GM12878 (cell line): ENCODE measurements around the gene SAGE1. TPM values are rescaled to one million over a fixed set of nuclear protein-coding genes. Genes with fewer than 3 reads are reported as not detected.

Experiments
- BCL11A ChIP-seq: IDR thresholded peaks from 2 replicates; pipeline ENCODE4 v1.6.1; 2011; ENCODE audit warnings: low read depth, low read length
- HDAC6 ChIP-seq: fragments of 200-600 bp; sonication (generic); IDR thresholded peaks from one replicate; pipeline ENCODE4 v1.8.0; 2017; ENCODE audit warnings: antibody characterized with exemption; ENCODE audit not compliant: unreplicated experiment
- TARDBP ChIP-seq: IDR thresholded peaks from 2 replicates; pipeline ENCODE4 v1.6.1; 2016; ENCODE audit warnings: borderline replicate concordance
- ZBED1 ChIP-seq: IDR thresholded peaks from 2 replicates; pipeline ENCODE4 v1.6.1; 2016; ENCODE audit warnings: borderline replicate concordance
- ZNF217 ChIP-seq: fragments of 450-650 bp; IDR thresholded peaks from 2 replicates; pipeline ENCODE4 v1.6.1; 2017; ENCODE audit warnings: antibody characterized with exemption, mild to moderate bottlenecking
- polyA plus RNA-seq, 11 experiments: library from polyadenylated mRNA; depleted of rRNA in 4 of 11; unstranded in 6 of 11; stranded (reverse) in 5 of 11; fragments of >200 nt; fragmentation: Nextera tagmentation in 4 of 11; fragmentation: Illumina TruSeq in 1 of 11; extraction: Ambion mirVana in 4 of 11; extraction: Trizol in 1 of 11; gene quantifications; 1 replicate in 1 of 11; 2 replicates in 10 of 11; pipeline versions ENCODE4 v1.2.1 to v1.2.3, GENCODE V29; 2011 to 2016; ENCODE audit warnings: inconsistent platforms in 2 of 11, missing spikeins in 2 of 11, low read depth in 1 of 11
- total RNA-seq, 4 experiments: library from RNA; depleted of rRNA in 3 of 4; stranded (reverse); fragments of >200 nt in 3 of 4; fragmentation: Illumina TruSeq in 1 of 4; extraction: Trizol in 1 of 4; gene quantifications; 2 replicates each; pipeline versions ENCODE4 v1.2.1 to v1.2.3, GENCODE V29; 2013 to 2021
- TF ChIP-seq, protein P1 (sequence below): IDR thresholded peaks from 2 replicates; pipeline ENCODE4 v1.6.1; 2012; ENCODE audit warnings: low read depth, low read length, improper control_type of control experiment

The SAGE1 gene
- total and polyA plus RNA-seq, 10 of the 15 experiments (the other 5 are each of a cell fraction or from before 2014, with no cell fraction given), result 0.03 to 0.08 TPM; not detected in 8

GRCh38 chrX:135951291-135951690 lies 57.8 kb downstream of the SAGE1 start (continued):
- TF ChIP-seq, protein P1, sequence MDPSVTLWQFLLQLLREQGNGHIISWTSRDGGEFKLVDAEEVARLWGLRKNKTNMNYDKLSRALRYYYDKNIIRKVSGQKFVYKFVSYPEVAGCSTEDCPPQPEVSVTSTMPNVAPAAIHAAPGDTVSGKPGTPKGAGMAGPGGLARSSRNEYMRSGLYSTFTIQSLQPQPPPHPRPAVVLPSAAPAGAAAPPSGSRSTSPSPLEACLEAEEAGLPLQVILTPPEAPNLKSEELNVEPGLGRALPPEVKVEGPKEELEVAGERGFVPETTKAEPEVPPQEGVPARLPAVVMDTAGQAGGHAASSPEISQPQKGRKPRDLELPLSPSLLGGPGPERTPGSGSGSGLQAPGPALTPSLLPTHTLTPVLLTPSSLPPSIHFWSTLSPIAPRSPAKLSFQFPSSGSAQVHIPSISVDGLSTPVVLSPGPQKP, result no peak
- TF ChIP-seq ZNF217 (no peak), ZBED1 (no peak), BCL11A (no peak), HDAC6 (no peak), TARDBP (no peak)

Other genes with a start within 250 kb of the SAGE1 start
Only the 7 nearest of the 11 such genes appear.
- gene CT45A6, start 90.9 kb upstream of the SAGE1 start, total RNA-seq (2014; rRNA removed), result not detected in 2 replicates
- gene CT45A6, start 90.9 kb upstream of the SAGE1 start, total RNA-seq (2014; rRNA removed; fragmentation: Illumina TruSeq; extraction: Trizol), result not detected in 2 replicates
- not detected in 2 replicates for gene CT45A6, start 90.9 kb upstream of the SAGE1 start, total RNA-seq (2021)
- gene CT45A6, start 90.9 kb upstream of the SAGE1 start, polyA plus RNA-seq (2011; rRNA removed), result 0.27 and 0.46 TPM in 2 replicates
- gene CT45A6, start 90.9 kb upstream of the SAGE1 start, polyA plus RNA-seq (2014; fragmentation: Illumina TruSeq; extraction: Trizol), result not detected in 2 replicates
- not detected for gene CT45A6, start 90.9 kb upstream of the SAGE1 start, polyA plus RNA-seq (2014; fragmentation: Nextera tagmentation; extraction: Ambion mirVana)
- not detected in 2 replicates for gene CT45A6, start 90.9 kb upstream of the SAGE1 start, polyA plus RNA-seq (2014; rRNA removed)
- gene CT45A6, start 90.9 kb upstream of the SAGE1 start, polyA plus RNA-seq (2016; fragmentation: Nextera tagmentation; extraction: Ambion mirVana), result not detected
- gene CT45A2, start 73.7 kb upstream of the SAGE1 start, total RNA-seq (2014; rRNA removed), result not detected in 2 replicates
- gene CT45A2, start 73.7 kb upstream of the SAGE1 start, total RNA-seq (2014; rRNA removed; fragmentation: Illumina TruSeq; extraction: Trizol), result not detected in 2 replicates
- gene CT45A2, start 73.7 kb upstream of the SAGE1 start, total RNA-seq (2021), result not detected in 2 replicates
- gene CT45A2, start 73.7 kb upstream of the SAGE1 start, polyA plus RNA-seq (2011; rRNA removed), result not detected in 2 replicates
- not detected in 2 replicates for gene CT45A2, start 73.7 kb upstream of the SAGE1 start, polyA plus RNA-seq (2014; fragmentation: Illumina TruSeq; extraction: Trizol)
- not detected for gene CT45A2, start 73.7 kb upstream of the SAGE1 start, polyA plus RNA-seq (2014; fragmentation: Nextera tagmentation; extraction: Ambion mirVana)
- gene CT45A2, start 73.7 kb upstream of the SAGE1 start, polyA plus RNA-seq (2014; rRNA removed), result not detected in 2 replicates
- not detected for gene CT45A2, start 73.7 kb upstream of the SAGE1 start, polyA plus RNA-seq (2016; fragmentation: Nextera tagmentation; extraction: Ambion mirVana)
- gene CT45A7, start 56.4 kb upstream of the SAGE1 start, total RNA-seq (2014; rRNA removed), result not detected in 2 replicates
- not detected in 2 replicates for gene CT45A7, start 56.4 kb upstream of the SAGE1 start, total RNA-seq (2014; rRNA removed; fragmentation: Illumina TruSeq; extraction: Trizol)
- gene CT45A7, start 56.4 kb upstream of the SAGE1 start, total RNA-seq (2021), result not detected in 2 replicates
- not detected in 2 replicates for gene CT45A7, start 56.4 kb upstream of the SAGE1 start, polyA plus RNA-seq (2011; rRNA removed)
- gene CT45A7, start 56.4 kb upstream of the SAGE1 start, polyA plus RNA-seq (2014; fragmentation: Illumina TruSeq; extraction: Trizol), result not detected in 2 replicates
- gene CT45A7, start 56.4 kb upstream of the SAGE1 start, polyA plus RNA-seq (2014; fragmentation: Nextera tagmentation; extraction: Ambion mirVana), result not detected
- gene CT45A7, start 56.4 kb upstream of the SAGE1 start, polyA plus RNA-seq (2014; rRNA removed), result not detected in 2 replicates
- gene CT45A7, start 56.4 kb upstream of the SAGE1 start, polyA plus RNA-seq (2016; fragmentation: Nextera tagmentation; extraction: Ambion mirVana), result not detected
- not detected in 2 replicates for gene CT45A8, start 39.2 kb upstream of the SAGE1 start, total RNA-seq (2014; rRNA removed)
- gene CT45A8, start 39.2 kb upstream of the SAGE1 start, total RNA-seq (2014; rRNA removed; fragmentation: Illumina TruSeq; extraction: Trizol), result not detected in 2 replicates
- gene CT45A8, start 39.2 kb upstream of the SAGE1 start, total RNA-seq (2021), result not detected in 2 replicates
- gene CT45A8, start 39.2 kb upstream of the SAGE1 start, polyA plus RNA-seq (2011; rRNA removed), result not detected in 2 replicates
- gene CT45A8, start 39.2 kb upstream of the SAGE1 start, polyA plus RNA-seq (2014; fragmentation: Illumina TruSeq; extraction: Trizol), result not detected in 2 replicates
- gene CT45A8, start 39.2 kb upstream of the SAGE1 start, polyA plus RNA-seq (2014; fragmentation: Nextera tagmentation; extraction: Ambion mirVana), result not detected
- gene CT45A8, start 39.2 kb upstream of the SAGE1 start, polyA plus RNA-seq (2014; rRNA removed), result not detected in 2 replicates
- gene CT45A8, start 39.2 kb upstream of the SAGE1 start, polyA plus RNA-seq (2016; fragmentation: Nextera tagmentation; extraction: Ambion mirVana), result not detected
- gene CT45A9, start 21.9 kb upstream of the SAGE1 start, total RNA-seq (2014; rRNA removed), result not detected in 2 replicates
- not detected in 2 replicates for gene CT45A9, start 21.9 kb upstream of the SAGE1 start, total RNA-seq (2014; rRNA removed; fragmentation: Illumina TruSeq; extraction: Trizol)
- not detected in 2 replicates for gene CT45A9, start 21.9 kb upstream of the SAGE1 start, total RNA-seq (2021)
- not detected in 2 replicates for gene CT45A9, start 21.9 kb upstream of the SAGE1 start, polyA plus RNA-seq (2011; rRNA removed)
- not detected in 2 replicates for gene CT45A9, start 21.9 kb upstream of the SAGE1 start, polyA plus RNA-seq (2014; fragmentation: Illumina TruSeq; extraction: Trizol)
- gene CT45A9, start 21.9 kb upstream of the SAGE1 start, polyA plus RNA-seq (2014; fragmentation: Nextera tagmentation; extraction: Ambion mirVana), result not detected
- gene CT45A9, start 21.9 kb upstream of the SAGE1 start, polyA plus RNA-seq (2014; rRNA removed), result not detected in 2 replicates
- gene CT45A9, start 21.9 kb upstream of the SAGE1 start, polyA plus RNA-seq (2016; fragmentation: Nextera tagmentation; extraction: Ambion mirVana), result not detected
- not detected in 2 replicates for gene CT45A10, start 272 bp upstream of the SAGE1 start, total RNA-seq (2014; rRNA removed)
- gene CT45A10, start 272 bp upstream of the SAGE1 start, total RNA-seq (2014; rRNA removed; fragmentation: Illumina TruSeq; extraction: Trizol), result not detected in 2 replicates
- not detected in 2 replicates for gene CT45A10, start 272 bp upstream of the SAGE1 start, total RNA-seq (2021)
- gene CT45A10, start 272 bp upstream of the SAGE1 start, polyA plus RNA-seq (2011; rRNA removed), result not detected in 2 replicates
- gene CT45A10, start 272 bp upstream of the SAGE1 start, polyA plus RNA-seq (2014; fragmentation: Illumina TruSeq; extraction: Trizol), result not detected in 2 replicates
- not detected for gene CT45A10, start 272 bp upstream of the SAGE1 start, polyA plus RNA-seq (2014; fragmentation: Nextera tagmentation; extraction: Ambion mirVana)
- not detected in 2 replicates for gene CT45A10, start 272 bp upstream of the SAGE1 start, polyA plus RNA-seq (2014; rRNA removed)
- not detected for gene CT45A10, start 272 bp upstream of the SAGE1 start, polyA plus RNA-seq (2016; fragmentation: Nextera tagmentation; extraction: Ambion mirVana)
- 8.8 and 10.9 TPM in 2 replicates for gene MMGT1, start 80.3 kb downstream of the SAGE1 start, total RNA-seq (2014; rRNA removed)
- 13.9 and 14.0 TPM in 2 replicates for gene MMGT1, start 80.3 kb downstream of the SAGE1 start, total RNA-seq (2014; rRNA removed; fragmentation: Illumina TruSeq; extraction: Trizol)
- 15.9 and 16.6 TPM in 2 replicates for gene MMGT1, start 80.3 kb downstream of the SAGE1 start, total RNA-seq (2021)
- 14.2 and 21.7 TPM in 2 replicates for gene MMGT1, start 80.3 kb downstream of the SAGE1 start, polyA plus RNA-seq (2011; rRNA removed)
- gene MMGT1, start 80.3 kb downstream of the SAGE1 start, polyA plus RNA-seq (2014; fragmentation: Illumina TruSeq; extraction: Trizol), result 13.3 and 16.9 TPM in 2 replicates
- 1 to 10 TPM; 9.3 to 9.5 TPM for gene MMGT1, start 80.3 kb downstream of the SAGE1 start, polyA plus RNA-seq (2014; fragmentation: Nextera tagmentation; extraction: Ambion mirVana)
- 7.9 and 9.3 TPM in 2 replicates for gene MMGT1, start 80.3 kb downstream of the SAGE1 start, polyA plus RNA-seq (2014; rRNA removed)
- 10 to 100 TPM; 16.8 to 19.2 TPM for gene MMGT1, start 80.3 kb downstream of the SAGE1 start, polyA plus RNA-seq (2016; fragmentation: Nextera tagmentation; extraction: Ambion mirVana)